Globus pallidus (tissue), 1 donor: ENCODE results near the gene ADAMTS9.

Experiments used
- DNase-seq: peaks from one replicate; pipeline ENCODE4 v3.0.0-alpha.2; 2015; ENCODE audit warnings: low spot score

ADAMTS9 gene

DNA sequence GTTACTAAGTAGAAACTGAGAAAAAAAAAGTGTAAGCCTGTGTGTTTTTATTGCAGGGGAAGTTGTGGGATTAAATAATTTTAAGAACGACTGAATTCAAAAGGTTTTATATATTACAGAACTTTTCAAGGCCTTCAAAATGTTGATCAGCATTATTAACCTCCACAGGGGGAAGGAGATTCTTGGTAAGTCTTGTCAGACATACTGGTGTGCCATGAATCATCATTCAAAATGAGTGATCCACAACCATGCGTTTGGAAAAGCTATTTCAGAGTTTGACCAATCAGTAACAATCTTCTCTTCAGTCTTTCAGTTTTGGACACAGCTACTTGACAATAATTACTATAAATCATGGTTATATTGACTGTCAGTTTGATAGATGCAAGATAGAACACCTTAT, 70.2 kb downstream of the ADAMTS9 start:
- DNase-seq: no peak

DNA sequence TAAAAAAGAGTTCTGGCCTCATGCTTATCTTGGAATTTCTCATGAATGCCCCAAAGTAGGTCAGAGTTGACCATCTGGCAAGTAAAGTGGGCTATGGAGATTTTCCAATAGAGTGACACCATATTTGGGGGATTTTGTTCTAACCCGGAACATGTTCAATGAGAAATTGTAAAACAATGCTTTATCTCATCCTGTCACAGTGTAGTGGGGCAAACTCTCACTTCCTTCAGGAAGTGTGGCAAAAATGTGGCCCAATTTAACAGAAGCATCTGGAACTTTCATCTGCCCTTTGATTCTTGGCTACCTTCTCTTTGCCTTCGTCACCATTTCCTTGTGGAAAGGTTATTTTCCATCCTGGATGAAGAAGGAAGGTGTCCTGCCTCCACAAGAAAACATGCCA, 70.8 kb downstream of the ADAMTS9 start:
- no peak for DNase-seq

DNA sequence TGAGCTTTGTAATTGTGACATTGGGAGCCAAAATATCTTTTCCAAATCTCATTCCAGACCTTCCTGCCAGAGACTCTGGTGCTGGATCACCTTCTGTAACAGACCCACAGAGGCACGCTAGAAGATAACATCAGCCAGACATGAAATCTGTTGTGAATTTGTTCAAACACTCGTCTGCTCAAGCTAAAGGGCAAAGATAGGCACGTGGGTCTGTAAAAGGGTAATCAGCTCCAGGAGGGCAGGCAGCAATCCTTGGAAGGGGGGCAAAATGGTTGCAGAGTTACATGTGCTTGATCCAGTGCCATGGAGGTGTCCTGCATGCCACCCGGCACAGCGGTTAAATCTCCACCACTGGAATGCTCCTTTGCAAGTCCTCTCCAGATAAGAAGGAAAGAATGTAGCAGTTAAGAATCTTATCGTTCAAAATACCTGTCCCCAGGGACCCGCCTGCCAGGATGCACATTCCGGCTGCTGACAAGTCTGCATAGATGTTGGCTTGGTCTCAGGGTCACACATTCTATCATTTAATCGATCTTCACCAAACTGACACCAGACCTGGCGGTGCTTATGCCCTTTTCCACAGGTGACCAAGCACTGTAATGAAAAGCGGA, 74.8 kb downstream of the ADAMTS9 start:
- no peak for DNase-seq

DNA sequence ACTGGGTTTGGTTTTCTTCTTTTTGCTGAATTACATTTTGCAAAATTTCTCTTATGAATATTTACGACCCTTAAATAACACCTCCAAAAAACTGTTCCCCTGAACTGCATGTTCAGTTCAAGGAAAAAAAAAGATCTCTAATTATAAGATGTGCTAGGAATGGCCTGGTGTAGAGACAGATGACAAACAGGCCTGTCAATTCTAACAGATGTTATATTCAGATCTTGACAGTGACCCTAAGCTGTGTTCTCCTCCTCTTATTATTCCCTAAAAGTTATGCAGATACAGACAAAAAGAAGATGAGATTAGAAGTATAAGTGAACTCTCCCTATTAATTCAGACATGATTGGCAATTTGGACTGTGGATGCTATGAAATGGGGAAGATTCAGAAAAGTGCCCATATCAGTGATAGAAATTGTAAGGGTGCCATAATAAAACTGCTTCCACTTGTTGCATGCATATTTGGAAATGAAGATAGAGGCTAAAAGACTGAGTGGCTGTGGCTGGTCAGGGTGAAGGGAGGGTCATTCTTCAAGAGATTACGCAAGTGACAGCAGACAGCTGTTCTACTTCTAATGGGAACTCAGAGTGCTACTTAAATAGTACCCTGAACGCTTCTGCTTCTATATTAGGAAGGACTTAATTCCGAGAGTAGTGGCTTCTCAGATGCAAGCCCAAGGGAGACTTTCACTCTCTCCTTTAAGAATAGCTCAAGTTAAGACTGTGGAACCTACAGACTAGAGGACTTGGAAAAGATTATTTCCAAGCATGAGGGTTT, 75.5 kb downstream of the ADAMTS9 start:
- peak; percentile 8 for DNase-seq

DNA sequence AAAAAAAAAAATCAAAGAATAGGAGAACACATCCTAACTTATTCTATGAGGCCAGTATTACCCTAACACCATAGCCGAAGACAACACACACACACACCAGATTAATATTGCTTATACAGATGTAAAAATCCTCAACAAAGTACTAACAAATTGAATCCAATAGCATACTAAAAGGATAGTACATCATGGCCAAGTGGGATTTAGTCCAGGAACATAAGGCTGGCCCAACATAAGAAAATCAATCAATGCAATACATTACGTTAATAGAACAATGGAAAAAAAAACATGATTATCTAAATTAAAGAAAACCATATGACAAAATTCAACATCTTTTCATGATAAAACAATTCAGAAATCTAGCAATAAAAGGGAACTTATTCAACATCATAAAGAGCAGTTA, 79.1 kb downstream of the ADAMTS9 start:
- DNase-seq: no peak

DNA sequence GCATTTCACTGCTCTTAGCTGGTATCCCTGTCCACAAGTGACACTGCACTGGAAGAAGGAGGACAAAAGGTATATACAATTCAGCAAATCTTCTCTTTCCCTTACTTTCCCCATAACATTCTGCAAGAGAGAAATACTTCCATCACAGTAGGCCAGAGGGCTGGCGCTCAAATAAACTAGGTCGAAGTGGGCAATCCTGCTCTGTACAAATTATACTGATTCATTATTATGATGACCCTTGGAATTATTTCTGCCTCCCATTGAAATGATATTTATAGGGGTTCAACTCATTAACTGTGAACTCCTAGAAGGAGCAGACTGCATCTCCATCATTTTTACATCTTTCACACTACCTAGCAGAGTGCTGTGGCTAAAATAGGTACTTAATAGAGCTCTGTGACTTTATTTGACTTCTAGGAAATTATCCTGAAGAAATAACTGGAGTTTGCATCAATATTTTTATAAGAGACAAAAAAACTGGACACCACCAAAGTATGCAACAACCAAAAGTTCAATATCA, 80.7 kb downstream of the ADAMTS9 start:
- no peak for DNase-seq

DNA sequence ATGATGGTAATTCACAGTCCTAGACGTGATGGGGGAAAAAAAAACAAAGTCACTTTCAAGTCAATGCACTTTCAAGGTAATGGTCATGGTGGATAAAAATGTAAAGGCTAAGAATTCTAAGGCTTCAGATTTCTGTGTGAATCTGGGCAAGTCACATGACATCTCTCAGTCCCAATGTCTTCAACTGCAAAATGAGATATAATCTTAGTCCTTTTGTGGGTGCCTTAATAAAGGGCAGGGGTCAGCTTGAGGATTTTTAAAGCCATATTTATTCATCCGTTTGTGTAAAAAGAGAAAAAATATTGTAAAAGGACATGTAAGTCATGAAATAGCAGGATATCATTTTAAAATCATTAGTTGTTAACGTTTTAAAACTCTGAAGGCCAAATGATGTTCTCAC, 83.5 kb downstream of the ADAMTS9 start:
- DNase-seq: no peak

DNA sequence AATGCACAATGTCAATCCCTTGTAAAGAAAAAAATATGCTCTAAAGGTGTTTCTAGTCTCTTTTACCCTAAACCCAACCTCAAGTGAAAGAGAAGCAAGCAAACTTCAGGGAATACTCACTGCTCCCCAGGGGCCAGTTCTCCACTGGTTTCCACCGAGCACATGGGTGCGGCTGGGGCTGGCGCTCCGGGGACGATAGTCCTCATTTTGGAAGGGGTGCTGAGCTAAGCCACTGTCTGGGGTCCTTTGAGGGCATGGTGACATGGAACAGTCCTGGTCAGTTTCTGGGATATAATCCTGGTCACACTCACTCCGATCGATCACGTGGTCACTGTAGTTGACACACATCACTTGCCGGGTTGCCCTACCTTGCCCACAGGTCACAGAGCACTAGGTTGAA, 86.0 kb downstream of the ADAMTS9 start:
- no peak for DNase-seq

DNA sequence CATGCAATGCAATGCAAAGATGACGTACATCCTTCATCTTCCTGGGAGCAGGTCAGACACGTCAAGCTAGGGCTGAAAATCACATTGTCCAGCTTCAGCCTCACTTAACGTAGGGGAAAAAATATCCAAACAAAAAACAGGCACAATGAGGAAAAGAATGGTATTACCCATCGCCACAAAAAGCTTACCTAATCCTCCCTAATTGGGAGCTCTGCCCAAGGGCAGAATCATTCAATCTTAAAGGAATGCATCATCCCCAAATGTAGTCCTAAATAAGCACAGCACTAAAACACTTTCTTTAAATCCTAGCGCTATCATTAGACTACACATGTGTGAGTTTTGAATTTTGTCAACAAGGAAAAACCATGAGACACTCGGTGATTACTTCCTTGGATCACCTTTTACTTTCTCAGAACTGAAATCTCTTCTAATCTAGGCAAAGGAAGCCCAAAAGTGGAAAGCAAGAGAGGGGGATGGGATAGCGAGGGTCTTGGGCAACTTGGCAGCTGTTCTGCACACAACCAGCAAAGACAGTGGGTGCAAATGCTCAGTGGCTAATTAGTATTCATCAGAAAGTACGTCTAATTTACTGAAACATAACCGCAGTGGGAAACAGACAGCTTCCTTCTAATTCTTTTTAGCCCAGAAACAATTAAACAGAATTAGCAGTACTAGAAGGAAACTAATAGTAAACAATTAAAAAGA, 87.4 kb downstream of the ADAMTS9 start:
- no peak for DNase-seq

DNA sequence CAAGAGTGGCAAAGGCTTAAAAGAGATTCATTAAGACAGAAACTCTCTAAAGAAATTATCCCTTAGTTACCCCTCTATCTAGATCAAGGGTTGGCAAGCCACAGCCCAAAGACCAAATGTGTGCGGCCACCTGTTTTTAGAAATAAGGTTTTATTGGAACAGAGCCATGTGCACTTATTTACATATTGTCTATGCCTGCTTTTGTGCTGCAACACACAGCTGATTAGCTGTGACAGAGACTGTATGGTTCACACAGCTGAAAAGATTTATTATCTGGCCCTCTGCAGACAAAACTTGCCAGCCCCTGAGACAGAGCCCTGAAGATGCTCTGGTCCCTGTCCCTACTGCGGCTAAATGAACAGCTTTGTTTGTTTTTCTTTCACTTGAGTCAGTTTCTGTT, 88.1 kb downstream of the ADAMTS9 start:
- peak; percentile 12 for DNase-seq

DNA sequence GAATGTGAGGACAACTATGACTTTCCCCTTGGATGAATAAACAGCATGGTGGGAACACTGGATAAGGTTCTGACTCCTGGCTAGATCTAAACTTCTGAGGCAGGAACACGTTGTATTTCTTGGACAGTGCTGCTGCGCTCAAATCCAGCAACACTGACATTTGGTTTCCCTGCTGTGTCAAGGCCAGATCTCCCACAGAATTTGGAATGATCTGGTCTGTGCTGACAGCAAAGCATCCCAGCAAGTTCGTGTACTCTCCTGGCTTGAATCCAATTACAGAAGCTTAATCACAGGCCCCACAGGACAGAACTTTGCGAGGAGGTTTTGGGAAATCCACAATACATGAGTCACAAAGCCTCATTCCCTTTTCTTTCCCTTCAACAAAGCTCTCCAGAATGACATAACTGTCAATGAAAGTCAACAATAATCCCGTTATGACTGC, 92.5 kb downstream of the ADAMTS9 start:
- peak; percentile 8 for DNase-seq

DNA sequence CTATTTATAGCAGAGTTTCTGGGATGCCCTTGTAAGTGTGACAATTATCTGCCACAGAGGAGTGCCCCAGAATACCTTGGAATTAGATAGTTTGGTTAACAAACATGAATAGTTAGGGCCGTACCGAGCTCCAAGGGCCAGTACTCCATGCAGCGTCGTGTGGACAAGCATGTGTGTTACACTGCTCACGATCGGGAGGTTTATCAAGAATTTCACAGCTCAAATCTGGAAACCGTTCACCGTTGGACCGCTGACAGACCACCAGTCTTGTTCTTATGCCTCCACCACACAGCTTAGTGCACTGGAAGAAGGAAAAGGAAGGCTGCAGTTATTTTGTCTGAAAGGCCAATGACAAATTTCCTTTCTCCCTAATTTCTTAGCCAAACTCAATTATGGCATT, 93.7 kb downstream of the ADAMTS9 start:
- DNase-seq: no peak

DNA sequence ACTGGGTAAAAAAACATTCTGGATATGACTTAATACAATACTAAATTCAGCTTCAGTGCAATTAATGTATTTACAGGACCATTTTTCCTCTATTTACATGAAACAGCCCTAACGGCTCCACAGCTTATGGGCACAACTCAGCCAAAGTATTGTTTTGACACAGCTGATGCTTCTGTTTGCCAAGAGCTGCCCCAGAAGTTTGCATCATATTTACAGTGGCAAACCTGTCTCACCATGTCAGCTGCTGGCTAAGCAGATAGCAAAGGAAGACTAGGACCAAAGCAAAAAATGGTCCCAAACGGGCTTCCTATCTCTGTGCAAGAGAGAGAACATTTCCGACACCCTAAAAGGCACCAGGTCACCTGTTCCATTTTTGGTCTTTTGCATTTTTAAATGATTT, 94.5 kb downstream of the ADAMTS9 start:
- DNase-seq: no peak

DNA sequence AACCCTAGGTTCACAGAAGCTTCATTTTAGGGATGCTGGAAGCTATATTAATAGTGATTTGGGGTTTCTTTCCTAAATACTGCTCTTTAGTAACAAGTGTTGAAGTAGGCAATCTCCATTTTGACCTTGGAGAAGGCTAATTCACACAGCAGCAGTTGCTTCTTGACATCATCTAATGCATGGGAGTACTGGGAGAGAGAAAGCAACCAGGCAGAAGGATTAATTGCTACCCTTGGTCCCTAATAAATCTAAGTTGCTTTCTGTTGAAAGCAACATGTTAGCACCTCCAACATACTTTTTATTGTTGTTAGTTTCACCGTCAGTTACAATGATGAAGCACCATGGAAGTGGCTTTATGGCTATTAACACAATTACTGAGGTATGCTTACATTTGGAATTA, 96.2 kb downstream of the ADAMTS9 start:
- DNase-seq: no peak

DNA sequence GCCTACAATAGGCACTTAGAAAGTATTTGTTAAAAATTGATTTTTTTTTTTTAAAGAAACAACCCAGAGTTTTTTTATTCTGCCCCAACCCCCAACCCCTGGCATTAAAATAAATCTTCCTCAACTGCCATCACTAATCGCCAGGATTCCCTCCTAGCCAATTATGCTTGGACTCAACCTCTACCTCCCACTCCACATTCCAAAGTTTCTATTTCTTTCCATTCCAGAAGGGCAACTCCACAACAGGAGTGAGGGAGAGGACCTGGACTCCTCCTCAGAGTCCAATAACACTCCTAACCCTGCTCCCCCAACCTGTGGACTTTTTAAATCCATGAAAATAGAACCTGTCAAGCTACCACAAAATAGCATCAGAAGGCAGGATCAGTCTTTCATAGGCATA, 99.4 kb downstream of the ADAMTS9 start:
- no peak for DNase-seq

DNA sequence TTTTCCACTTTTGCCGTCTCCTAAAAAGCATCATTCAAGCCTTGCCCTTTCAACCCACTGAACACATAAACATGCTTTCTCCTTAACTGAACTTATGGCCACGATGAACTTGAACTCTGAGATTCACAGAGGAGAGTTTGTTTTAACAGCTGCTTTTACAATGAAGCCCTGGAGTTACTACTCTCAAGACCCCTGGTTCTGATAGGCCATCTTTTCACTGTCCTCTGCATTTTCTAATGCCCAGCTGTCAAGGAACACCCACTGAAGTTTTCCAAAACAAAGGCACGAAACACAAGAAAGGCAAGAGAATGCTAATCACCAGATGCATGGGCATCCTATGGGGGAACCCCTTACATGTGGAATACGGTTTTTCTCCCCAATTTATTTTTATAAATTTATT, 100.8 kb downstream of the ADAMTS9 start:
- DNase-seq: no peak

DNA sequence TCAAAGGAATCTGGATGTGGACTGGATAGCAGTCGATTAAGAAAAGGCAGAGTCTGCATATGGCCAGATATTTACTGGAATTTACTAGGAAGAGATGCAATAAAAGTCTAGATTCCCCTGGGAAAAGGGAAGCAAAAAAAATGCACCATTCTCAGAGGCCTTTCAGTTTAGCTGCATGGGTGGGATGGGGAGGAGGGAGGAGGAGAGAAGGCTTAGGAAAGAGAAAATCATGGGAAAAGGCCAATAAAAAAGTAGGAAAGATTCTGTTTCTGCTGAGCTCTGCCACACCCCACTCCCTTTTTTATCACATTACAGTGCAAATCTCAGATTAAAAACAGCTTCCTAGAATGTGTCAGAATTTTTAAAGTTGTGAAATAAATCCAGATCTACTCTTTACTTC, 103.6 kb downstream of the ADAMTS9 start:
- DNase-seq: no peak

DNA sequence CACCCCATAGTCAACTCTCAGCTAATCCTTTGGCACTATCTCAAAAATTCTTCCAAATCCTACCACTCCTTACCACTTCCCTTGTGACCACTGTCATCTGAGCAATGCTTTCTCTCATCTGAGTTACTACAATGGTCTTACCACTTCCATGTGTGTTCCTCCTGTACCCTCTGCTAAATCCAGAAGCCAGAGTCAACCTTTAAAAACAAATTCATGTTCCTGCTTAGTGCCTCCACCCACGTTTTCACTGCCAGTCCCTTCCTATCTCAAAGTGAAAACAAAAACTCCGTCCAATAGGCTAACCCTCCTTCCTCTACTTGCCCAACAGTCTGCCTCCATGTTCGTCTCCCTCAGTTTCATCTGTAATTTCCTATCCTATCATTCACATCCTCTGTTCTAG, 109.0 kb downstream of the ADAMTS9 start:
- no peak for DNase-seq

DNA sequence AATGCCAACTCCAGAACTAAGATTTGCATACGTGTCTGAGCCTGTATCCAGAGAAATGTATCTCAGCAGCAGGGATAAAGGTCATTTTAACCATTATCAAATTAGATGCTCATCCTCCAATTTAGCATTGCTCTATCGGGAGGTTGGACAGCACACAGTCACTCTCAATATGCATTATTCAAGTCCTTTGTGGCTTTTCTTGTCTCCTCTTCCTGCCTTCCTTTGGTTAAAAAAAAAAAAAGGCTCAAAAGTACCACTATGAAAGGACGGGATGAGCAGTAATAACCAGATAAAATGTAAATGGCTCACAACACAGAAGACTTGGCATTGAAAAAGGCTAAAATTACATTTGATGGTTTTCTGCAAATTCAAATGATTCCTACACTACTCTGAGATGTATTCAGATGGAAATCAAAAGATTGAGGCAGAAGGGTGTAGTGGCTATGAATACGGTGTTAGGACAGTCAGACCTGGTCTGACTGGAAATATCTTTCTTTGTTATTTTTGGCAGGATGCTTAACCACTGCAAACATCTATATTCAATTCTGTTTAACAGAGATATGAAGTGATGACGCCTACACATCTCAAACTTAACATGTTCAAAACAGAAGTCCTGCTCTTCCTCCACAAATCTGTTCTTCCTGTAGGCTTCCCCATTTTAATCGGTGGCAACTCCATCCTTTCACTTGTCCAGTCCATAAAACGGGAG, 109.6 kb downstream of the ADAMTS9 start:
- DNase-seq: no peak

DNA sequence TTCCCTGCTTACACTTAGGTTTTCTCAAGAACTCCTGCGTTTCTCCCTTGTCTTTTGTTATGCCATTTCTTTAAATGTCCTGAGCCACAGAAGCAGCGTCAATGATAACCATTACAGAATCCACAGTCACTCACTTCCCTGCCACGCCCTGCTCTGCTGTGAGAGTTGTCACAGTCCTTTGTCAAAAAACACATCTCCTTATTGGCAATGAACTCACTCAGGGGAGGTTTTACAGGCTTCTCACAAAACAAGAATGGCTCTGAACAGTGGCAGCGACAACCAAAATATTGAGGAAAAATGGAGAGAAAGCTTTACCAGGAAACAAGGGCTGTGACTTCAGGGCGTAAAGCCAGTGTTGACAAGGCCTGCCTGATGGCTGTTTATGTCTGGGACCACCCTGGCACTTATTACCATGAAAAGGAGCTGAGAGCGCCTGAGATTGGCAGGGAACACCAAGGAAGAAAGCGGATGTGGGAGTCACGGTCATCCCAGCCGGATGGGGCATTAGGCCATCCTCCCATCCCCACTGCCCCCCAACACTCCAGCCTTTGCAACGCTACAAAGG, 111.5 kb downstream of the ADAMTS9 start:
- no peak for DNase-seq

DNA sequence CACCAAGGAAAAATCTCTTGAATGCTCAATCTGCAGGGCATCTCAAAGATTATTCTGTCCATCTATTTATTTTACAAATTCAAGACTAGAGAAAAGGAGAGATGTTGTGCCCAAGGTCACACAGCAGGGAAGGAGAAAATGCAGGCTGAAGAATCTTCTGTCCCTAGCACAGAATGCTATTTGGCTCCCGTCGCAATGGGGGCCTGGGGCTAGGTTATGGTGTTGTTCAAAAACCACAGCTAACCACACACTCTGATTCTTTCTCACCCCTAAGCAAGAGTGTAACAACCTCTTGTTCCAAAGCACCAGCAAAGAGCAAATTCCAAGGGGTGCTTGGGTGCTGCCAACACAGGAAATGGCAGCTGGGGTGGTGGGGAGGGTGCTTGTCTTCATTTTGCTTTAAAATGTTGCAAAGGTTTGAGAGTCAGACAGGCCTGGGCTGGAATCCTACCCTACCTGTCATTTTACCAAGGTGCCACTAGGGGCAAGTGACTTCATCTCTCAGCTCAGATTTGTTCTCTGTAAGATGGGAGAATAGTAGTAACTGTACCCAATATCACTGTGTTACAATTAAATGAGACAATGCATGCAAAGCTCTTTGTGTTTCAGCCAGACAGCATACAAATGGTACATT, 112.5 kb downstream of the ADAMTS9 start:
- no peak for DNase-seq

DNA sequence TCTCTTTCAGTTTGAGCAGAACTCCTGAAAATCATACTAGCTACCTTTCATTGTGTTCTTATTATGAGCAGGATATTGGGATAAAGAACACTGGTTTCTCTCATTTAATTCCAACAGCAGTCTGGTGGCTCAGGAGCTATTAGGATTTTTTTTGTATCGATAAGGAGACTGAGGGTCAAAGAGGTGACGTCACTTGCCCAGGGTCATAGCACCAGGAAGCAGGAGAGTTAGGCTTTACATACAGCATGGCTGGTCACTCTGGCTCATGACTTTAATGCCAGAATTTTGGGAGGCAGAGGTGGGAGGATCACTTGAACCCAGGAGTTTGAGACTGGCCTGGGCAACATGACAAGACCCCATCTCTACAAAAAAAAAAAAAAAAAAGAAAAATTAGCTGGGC, 113.6 kb downstream of the ADAMTS9 start:
- no peak for DNase-seq
